ENCODE results near the gene KCTD7. TPM values are rescaled to one million over a fixed set of nuclear protein-coding genes. Genes with fewer than 3 reads are reported as not detected.
"Not testable (repeated sequence)": the region's sequence is repeated elsewhere in the genome, so short reads cannot be mapped to it uniquely, and the experiment has no call there.

The KCTD7 gene
- total and polyA plus RNA-seq, 9 donors: 10.1 to 19.1 (median 18.1) TPM

GRCh38 chr7:66615699-66616098, 13.0 kb upstream of the KCTD7 start:
- Histone ChIP-seq H3K27ac (ENCODE audit: low read length) (no peak overlapping the region), H3K27me3 (ENCODE audit: control insufficient read depth, insufficient read depth, low read length) (no peaks in the 10 kb centered on the region), H3K4me3 (ENCODE audit: low read length) (no peak overlapping the region), H3K4me1 (ENCODE audit: control insufficient read depth, insufficient read depth, low read length) (no peaks in the 10 kb centered on the region), H3K9me3 (replicated peaks; ENCODE audit: control insufficient read depth, low read depth, low read length) (no peaks in the 10 kb centered on the region), H3K36me3 (ENCODE audit: control insufficient read depth, insufficient read depth, low read length) (no peaks in the 10 kb centered on the region)
- DNase-seq: no peak
- WGBS (ENCODE audit: insufficient coverage): no CpG with 5 or more reads among the region's 1 CpG

- DNase-seq: no peak
- 87% methylated on average over 2 of the region's 8 CpGs for whole genome bisulfite sequencing (ENCODE audit: insufficient coverage)
Observed at GRCh38 chr7:66617295-66617694, 11.4 kb upstream of the KCTD7 start.

GRCh38 chr7:66619341-66619948, 9.2 kb upstream of the KCTD7 start:
- DNase-seq; H3K27me3 ChIP-seq (ENCODE audit: control insufficient read depth, insufficient read depth, low read length); H3K27ac ChIP-seq (ENCODE audit: low read length); H3K9me3 ChIP-seq (replicated peaks; ENCODE audit: control insufficient read depth, low read depth, low read length); H3K36me3 ChIP-seq (ENCODE audit: control insufficient read depth, insufficient read depth, low read length); H3K4me3 ChIP-seq (ENCODE audit: low read length); H3K4me1 ChIP-seq (ENCODE audit: control insufficient read depth, insufficient read depth, low read length): not testable (repeated sequence)
- WGBS (ENCODE audit: insufficient coverage): no CpG with 5 or more reads among the region's 4 CpGs

More at GRCh38 chr7:66617295-66617694, 11.4 kb upstream of the KCTD7 start:
- H3K4me1 ChIP-seq (ENCODE audit: control insufficient read depth, insufficient read depth, low read length): no peaks in the 10 kb centered on the region
- no peaks in the 10 kb centered on the region for H3K27me3 ChIP-seq (ENCODE audit: control insufficient read depth, insufficient read depth, low read length)
- H3K4me3 ChIP-seq (ENCODE audit: low read length): no peak overlapping the region
- H3K36me3 ChIP-seq (ENCODE audit: control insufficient read depth, insufficient read depth, low read length): no peaks in the 10 kb centered on the region
- H3K9me3 ChIP-seq (replicated peaks; ENCODE audit: control insufficient read depth, low read depth, low read length): no peaks in the 10 kb centered on the region
- H3K27ac ChIP-seq (ENCODE audit: low read length): no peak overlapping the region

GRCh38 chr7:66626331-66626934, 2.2 kb upstream of the KCTD7 start:
- Histone ChIP-seq H3K36me3 (ENCODE audit: control insufficient read depth, insufficient read depth, low read length) (no peaks in the 10 kb centered on the region), H3K27ac (ENCODE audit: low read length) (no peak overlapping the region), H3K9me3 (replicated peaks; ENCODE audit: control insufficient read depth, low read depth, low read length) (no peaks in the 10 kb centered on the region), H3K4me1 (ENCODE audit: control insufficient read depth, insufficient read depth, low read length) (peaks cover 15% of the 10 kb centered on the region), H3K27me3 (ENCODE audit: control insufficient read depth, insufficient read depth, low read length) (no peaks in the 10 kb centered on the region), H3K4me3 (ENCODE audit: low read length) (no peak overlapping the region)
- no CpG with 5 or more reads among the region's 3 CpGs for WGBS (ENCODE audit: insufficient coverage)
- no peak for DNase-seq

- DNase-seq: peak; percentile 30
Observed at GRCh38 chr7:66627151-66627681, 1.5 kb upstream of the KCTD7 start.

GRCh38 chr7:66627881-66628360, 760 bp upstream of the KCTD7 start:
- DNase-seq: no peak

More at GRCh38 chr7:66627151-66627681, 1.5 kb upstream of the KCTD7 start:
- no peak overlapping the region for H3K27ac ChIP-seq (ENCODE audit: low read length)
- H3K4me1 ChIP-seq (ENCODE audit: control insufficient read depth, insufficient read depth, low read length): peaks cover 15% of the 10 kb centered on the region
- no peaks in the 10 kb centered on the region for H3K27me3 ChIP-seq (ENCODE audit: control insufficient read depth, insufficient read depth, low read length)
- WGBS (ENCODE audit: insufficient coverage): 29% methylated on average over 5 of the region's 10 CpGs
- no peaks in the 10 kb centered on the region for H3K9me3 ChIP-seq (replicated peaks; ENCODE audit: control insufficient read depth, low read depth, low read length)
- H3K36me3 ChIP-seq (ENCODE audit: control insufficient read depth, insufficient read depth, low read length): no peaks in the 10 kb centered on the region
- no peak overlapping the region for H3K4me3 ChIP-seq (ENCODE audit: low read length)

GRCh38 chr7:66629222-66630062, 761 bp downstream of the KCTD7 start:
- Histone ChIP-seq H3K4me3 (ENCODE audit: low read length) (peak overlapping the region; percentile 60), H3K27ac (ENCODE audit: low read length) (peak overlapping the region; percentile 88), H3K36me3 (ENCODE audit: control insufficient read depth, insufficient read depth, low read length) (peaks cover 8% of the 10 kb centered on the region), H3K9me3 (replicated peaks; ENCODE audit: control insufficient read depth, low read depth, low read length) (no peaks in the 10 kb centered on the region), H3K4me1 (ENCODE audit: control insufficient read depth, insufficient read depth, low read length) (peaks cover 15% of the 10 kb centered on the region), H3K27me3 (ENCODE audit: control insufficient read depth, insufficient read depth, low read length) (no peaks in the 10 kb centered on the region)
- DNase-seq: peak; percentile 33
- 27% methylated on average over 15 of the region's 35 CpGs for WGBS (ENCODE audit: insufficient coverage)

More at GRCh38 chr7:66627881-66628360, 760 bp upstream of the KCTD7 start:
- Histone ChIP-seq H3K9me3 (replicated peaks; ENCODE audit: control insufficient read depth, low read depth, low read length) (no peaks in the 10 kb centered on the region), H3K27ac (ENCODE audit: low read length) (peak overlapping the region; percentile 99), H3K36me3 (ENCODE audit: control insufficient read depth, insufficient read depth, low read length) (no peaks in the 10 kb centered on the region), H3K4me3 (ENCODE audit: low read length) (peak overlapping the region; percentile 87), H3K27me3 (ENCODE audit: control insufficient read depth, insufficient read depth, low read length) (no peaks in the 10 kb centered on the region), H3K4me1 (ENCODE audit: control insufficient read depth, insufficient read depth, low read length) (peaks cover 15% of the 10 kb centered on the region)
- WGBS (ENCODE audit: insufficient coverage): 2% methylated on average over 18 of the region's 18 CpGs

- H3K4me1 ChIP-seq (ENCODE audit: control insufficient read depth, insufficient read depth, low read length): peaks cover 15% of the 10 kb centered on the region
- H3K36me3 ChIP-seq (ENCODE audit: control insufficient read depth, insufficient read depth, low read length): peaks cover 10% of the 10 kb centered on the region
- DNase-seq: no peak
- no peaks in the 10 kb centered on the region for H3K27me3 ChIP-seq (ENCODE audit: control insufficient read depth, insufficient read depth, low read length)
- no CpG with 5 or more reads among the region's 1 CpG for WGBS (ENCODE audit: insufficient coverage)
- H3K9me3 ChIP-seq (replicated peaks; ENCODE audit: control insufficient read depth, low read depth, low read length): no peaks in the 10 kb centered on the region
- no peak overlapping the region for H3K4me3 ChIP-seq (ENCODE audit: low read length)
- H3K27ac ChIP-seq (ENCODE audit: low read length): no peak overlapping the region
Observed at GRCh38 chr7:66630531-66630930, 1.9 kb downstream of the KCTD7 start.

GRCh38 chr7:66631471-66631870, 2.8 kb downstream of the KCTD7 start:
- Histone ChIP-seq H3K9me3 (replicated peaks; ENCODE audit: control insufficient read depth, low read depth, low read length) (no peaks in the 10 kb centered on the region), H3K27ac (ENCODE audit: low read length) (no peak overlapping the region), H3K27me3 (ENCODE audit: control insufficient read depth, insufficient read depth, low read length) (no peaks in the 10 kb centered on the region), H3K36me3 (ENCODE audit: control insufficient read depth, insufficient read depth, low read length) (peaks cover 10% of the 10 kb centered on the region), H3K4me3 (ENCODE audit: low read length) (no peak overlapping the region), H3K4me1 (ENCODE audit: control insufficient read depth, insufficient read depth, low read length) (peaks cover 15% of the 10 kb centered on the region)
- peak; percentile 33 for DNase-seq
- 93% methylated on average over 3 of the region's 6 CpGs for WGBS (ENCODE audit: insufficient coverage)

- Histone ChIP-seq H3K27me3 (ENCODE audit: control insufficient read depth, insufficient read depth, low read length) (no peaks in the 10 kb centered on the region), H3K27ac (ENCODE audit: low read length) (no peak overlapping the region), H3K9me3 (replicated peaks; ENCODE audit: control insufficient read depth, low read depth, low read length) (no peaks in the 10 kb centered on the region), H3K36me3 (ENCODE audit: control insufficient read depth, insufficient read depth, low read length) (peaks cover 29% of the 10 kb centered on the region), H3K4me3 (ENCODE audit: low read length) (no peak overlapping the region), H3K4me1 (ENCODE audit: control insufficient read depth, insufficient read depth, low read length) (peaks cover 5% of the 10 kb centered on the region)
- WGBS (ENCODE audit: insufficient coverage): 79% methylated on average over 2 of the region's 4 CpGs
- DNase-seq: no peak
Observed at GRCh38 chr7:66634816-66635215, 6.1 kb downstream of the KCTD7 start.

Measured in muscle of leg (tissue), 11 donors.